SK-N-SH (cell line): ENCODE measurements around the gene ITFG2. TPM values are rescaled to one million over a fixed set of nuclear protein-coding genes. Genes with fewer than 3 reads are reported as not detected.

Experiments used
- CTCF ChIA-PET: fragments of 300-600, 350-600 bp; formaldehyde crosslinking; extraction: SDS; loops from one replicate; lab custom pipeline; 2021; lab: Yijun Ruan, JAX
- POLR2A ChIA-PET: fragments of 350-600 bp; sonication (Branson Sonifier 250); formaldehyde crosslinking; extraction: SDS; loops from one replicate; lab custom pipeline; 2020; ENCODE audit warnings: antibody characterized with exemption, inconsistent platforms; lab: Yijun Ruan, JAX
- DNase-seq: peaks from one replicate; pipeline ENCODE4 v3.0.0; 2012
- H2AFZ ChIP-seq: fragments of 200-600 bp; sonication (generic); 2 replicates; pipeline ENCODE4 v1.8.1; 2016; ENCODE audit warnings: antibody characterized with exemption, mild to moderate bottlenecking, low read depth
- H3F3A ChIP-seq: fragments of 200-600 bp; sonication (generic); replicated peaks from 2 replicates; pipeline ENCODE3; 2016; ENCODE audit warnings: antibody characterized with exemption, mild to moderate bottlenecking; ENCODE audit not compliant: insufficient read depth
- H3K27ac ChIP-seq, 2 experiments: fragments of 200-500 bp in 1 of 2; fragments of 200-600 bp in 1 of 2; sonication (Bioruptor generic) in 1 of 2; sonication (generic), shearing (Covaris generic) in 1 of 2; 2 replicates each; pipeline versions ENCODE4 v1.5.1 to v1.6.1; 2014 to 2016; ENCODE audit warnings: low read depth in 2 of 2, inconsistent platforms in 1 of 2, low read length in 1 of 2, mild to moderate bottlenecking in 1 of 2, mixed read lengths in 1 of 2
- H3K27me3 ChIP-seq: fragments of 200-600 bp; sonication (generic), shearing (Covaris generic); 2 replicates; pipeline ENCODE4 v1.6.1; 2016; ENCODE audit warnings: mixed run types; ENCODE audit not compliant: insufficient read depth
- H3K36me3 ChIP-seq, 2 experiments: fragments of 200-500 bp in 1 of 2; fragments of 200-600 bp in 1 of 2; sonication (Bioruptor generic) in 1 of 2; sonication (generic) in 1 of 2; replicated peaks in 1 of 2; 2 replicates each; pipeline versions ENCODE3 to v1.5.1; 2014 to 2016; ENCODE audit warnings: low read length in 1 of 2, mild to moderate bottlenecking in 1 of 2; ENCODE audit not compliant: insufficient read depth in 2 of 2, control insufficient read depth in 1 of 2
- H3K4me1 ChIP-seq, 2 experiments: fragments of 200-500 bp in 1 of 2; fragments of 200-600 bp in 1 of 2; sonication (Bioruptor generic) in 1 of 2; sonication (generic), shearing (Covaris generic) in 1 of 2; 2 replicates each; pipeline versions ENCODE4 v1.5.1 to v1.6.1; 2014 to 2016; ENCODE audit warnings: low read depth in 1 of 2, low read length in 1 of 2, mixed run types in 1 of 2; ENCODE audit not compliant: insufficient read depth in 2 of 2, control insufficient read depth in 1 of 2
- H3K4me2 ChIP-seq: fragments of 200-600 bp; sonication (generic), shearing (Covaris generic); 2 replicates; pipeline ENCODE4 v1.6.1; 2017; ENCODE audit warnings: mixed run types
- H3K4me3 ChIP-seq, 2 experiments: fragments of 200-500 bp in 1 of 2; fragments of 200-600 bp in 1 of 2; sonication (Bioruptor generic) in 1 of 2; sonication (generic), shearing (Covaris generic) in 1 of 2; 2 replicates each; pipeline versions ENCODE4 v1.5.1 to v1.8.1; 2014 to 2016; ENCODE audit warnings: low read depth in 2 of 2, inconsistent platforms in 1 of 2, low read length in 1 of 2, mild to moderate bottlenecking in 1 of 2, mixed read lengths in 1 of 2, moderate library complexity in 1 of 2
- H3K79me2 ChIP-seq: fragments of 200-600 bp; sonication (generic); 2 replicates; pipeline ENCODE4 v1.8.1; 2017; ENCODE audit warnings: mild to moderate bottlenecking; ENCODE audit not compliant: insufficient read depth
- H3K9ac ChIP-seq: fragments of 200-600 bp; sonication (generic); 2 replicates; pipeline ENCODE4 v1.6.1; 2017; ENCODE audit warnings: mixed run types
- H3K9me2 ChIP-seq: fragments of 200-600 bp; sonication (generic); 2 replicates; pipeline ENCODE4 v1.6.1; 2017; ENCODE audit warnings: mixed run types
- H3K9me3 ChIP-seq: fragments of 200-600 bp; sonication (generic); 2 replicates; pipeline ENCODE4 v1.6.1; 2017; ENCODE audit warnings: mixed run types, mild to moderate bottlenecking, moderate library complexity
- H4K20me1 ChIP-seq: fragments of 200-600 bp; sonication (generic); 2 replicates; pipeline ENCODE4 v1.6.1; 2017; ENCODE audit warnings: mild to moderate bottlenecking, mixed run types; ENCODE audit not compliant: insufficient read depth
- CHD2 ChIP-seq: fragments of 150-350 bp; IDR thresholded peaks from 2 replicates; pipeline ENCODE4 v1.6.1; 2018; ENCODE audit warnings: low read length; ENCODE audit not compliant: partially characterized antibody
- ELF1 ChIP-seq: IDR thresholded peaks from 2 replicates; pipeline ENCODE4 v1.4.0; 2012
- EP300 ChIP-seq, 2 experiments: IDR thresholded peaks; 2 replicates each; pipeline versions ENCODE4 v1.4.0 to v1.6.1; 2012; ENCODE audit warnings: borderline replicate concordance in 1 of 2, low read depth in 1 of 2, low read length in 1 of 2
- FOSL2 ChIP-seq: IDR thresholded peaks from 2 replicates; pipeline ENCODE4 v1.4.0; 2012; ENCODE audit warnings: low read depth, mild to moderate bottlenecking, moderate library complexity, borderline replicate concordance
- FOXM1 ChIP-seq: IDR thresholded peaks from 2 replicates; pipeline ENCODE4 v1.4.0; 2012; ENCODE audit warnings: low read depth, mild to moderate bottlenecking
- GABPA ChIP-seq: IDR thresholded peaks from 2 replicates; pipeline ENCODE4 v1.4.0; 2012; ENCODE audit warnings: low read depth, mild to moderate bottlenecking
- GATA2 ChIP-seq: sonication (generic); formaldehyde crosslinking; IDR thresholded peaks from 2 replicates; pipeline ENCODE4 v1.5.0; 2020; ENCODE audit warnings: mild to moderate bottlenecking, missing genetic modification reagents
- MXI1 ChIP-seq: IDR thresholded peaks from 2 replicates; pipeline ENCODE4 v1.6.1; 2012; ENCODE audit warnings: mild to moderate bottlenecking, low read depth, low read length, improper control_type of control experiment
- NRF1 ChIP-seq: IDR thresholded peaks from 2 replicates; pipeline ENCODE4 v1.6.1; 2012; ENCODE audit warnings: low read depth, mild to moderate bottlenecking, low read length
- RCOR1 ChIP-seq: fragments of 150-350 bp; IDR thresholded peaks from 2 replicates; pipeline ENCODE4 v1.6.1; 2017; ENCODE audit warnings: antibody characterized with exemption, low read length
- RXRA ChIP-seq: IDR thresholded peaks from 2 replicates; pipeline ENCODE4 v1.4.0; 2012; ENCODE audit warnings: low read depth, mild to moderate bottlenecking, borderline replicate concordance
- SIN3A ChIP-seq: IDR thresholded peaks from 2 replicates; pipeline ENCODE4 v1.6.1; 2012; ENCODE audit warnings: low read depth, mild to moderate bottlenecking, low read length, moderate library complexity, borderline replicate concordance
- TCF12 ChIP-seq: IDR thresholded peaks from 2 replicates; pipeline ENCODE4 v1.4.0; 2012
- WGBS: methylation state at CpG from one replicate; pipeline ENCODE4 v1.1.6; 2017; ENCODE audit warnings: low lambda C conversion rate; 5-methylcytosine and 5-hydroxymethylcytosine counted together
- polyA plus RNA-seq, 3 experiments: library from polyadenylated mRNA; depleted of rRNA; stranded (reverse); fragments of >200 nt; gene quantifications; 2 replicates each; pipeline ENCODE4 v1.2.3, GENCODE V29; 2012
- TF ChIP-seq, protein P1 (sequence below): IDR thresholded peaks from 2 replicates; pipeline ENCODE4 v1.4.0; 2012; ENCODE audit warnings: low read depth, borderline replicate concordance
- TF ChIP-seq, protein P2 (sequence below): fragments of 150-350 bp; IDR thresholded peaks from 2 replicates; pipeline ENCODE4 v1.6.1; 2017; ENCODE audit warnings: antibody characterized with exemption, low read length, low read depth, borderline replicate concordance

ITFG2 gene
- polyA plus RNA-seq, 1 of the 3 experiments (the other 2 are of a cell fraction), result 27.2 TPM

DNA sequence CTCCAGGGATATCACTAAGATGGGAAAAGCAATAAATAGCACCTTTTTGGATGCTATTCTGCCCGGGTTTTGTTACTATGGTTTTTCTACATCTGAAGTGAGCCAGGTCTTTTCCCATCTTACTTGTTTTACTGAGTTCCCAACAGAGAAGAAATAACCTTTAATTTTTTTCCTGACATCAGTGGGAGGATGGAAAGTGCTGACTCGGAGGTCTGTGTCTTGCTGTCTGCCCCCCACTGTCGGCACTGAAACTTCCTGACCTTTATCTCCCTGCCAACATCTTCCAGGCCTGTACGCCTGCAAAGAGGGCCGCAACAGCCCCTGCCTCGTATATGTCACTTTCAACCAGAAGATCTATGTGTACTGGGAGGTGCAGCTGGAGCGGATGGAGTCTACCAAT lies 11.0 kb downstream of the ITFG2 start:
- Histone ChIP-seq H3K27me3 (no peaks in the 10 kb centered on the region), H3K79me2 (no peaks in the 10 kb centered on the region), H3K9ac (no peak overlapping the region), H3K4me3 (no peak overlapping the region), H3K9me2 (no peaks in the 10 kb centered on the region), H3K4me2 (no peak overlapping the region), H3K27ac (no peak overlapping the region), H3F3A (no peaks in the 10 kb centered on the region), H4K20me1 (no peaks in the 10 kb centered on the region), H3K36me3 (peaks cover 14 to 69% of the 10 kb centered on the region in 2 experiments), H3K4me1 (no peaks in the 10 kb centered on the region), H3K9me3 (no peaks in the 10 kb centered on the region)
- POLR2A ChIA-PET, result no interaction called here
- WGBS, result 86% methylated on average over 7 of the region's 7 CpGs
- TF ChIP-seq GATA2 (CRISPR knock-in tag) (no peak), RXRA (no peak), EP300 (IDR thresholded peaks at IDR 0.05; ENCODE audit: borderline replicate concordance in 1 of 2, low read depth in 1 of 2, low read length in 1 of 2) (no peak), ELF1 (no peak), MXI1 (no peak), FOXM1 (no peak), CHD2 (no peak), SIN3A (no peak), RCOR1 (no peak), NRF1 (no peak), FOSL2 (no peak), GABPA (no peak)
- TF ChIP-seq, protein P1, sequence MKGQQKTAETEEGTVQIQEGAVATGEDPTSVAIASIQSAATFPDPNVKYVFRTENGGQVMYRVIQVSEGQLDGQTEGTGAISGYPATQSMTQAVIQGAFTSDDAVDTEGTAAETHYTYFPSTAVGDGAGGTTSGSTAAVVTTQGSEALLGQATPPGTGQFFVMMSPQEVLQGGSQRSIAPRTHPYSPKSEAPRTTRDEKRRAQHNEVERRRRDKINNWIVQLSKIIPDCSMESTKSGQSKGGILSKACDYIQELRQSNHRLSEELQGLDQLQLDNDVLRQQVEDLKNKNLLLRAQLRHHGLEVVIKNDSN, result no peak
- TF ChIP-seq, protein P2, sequence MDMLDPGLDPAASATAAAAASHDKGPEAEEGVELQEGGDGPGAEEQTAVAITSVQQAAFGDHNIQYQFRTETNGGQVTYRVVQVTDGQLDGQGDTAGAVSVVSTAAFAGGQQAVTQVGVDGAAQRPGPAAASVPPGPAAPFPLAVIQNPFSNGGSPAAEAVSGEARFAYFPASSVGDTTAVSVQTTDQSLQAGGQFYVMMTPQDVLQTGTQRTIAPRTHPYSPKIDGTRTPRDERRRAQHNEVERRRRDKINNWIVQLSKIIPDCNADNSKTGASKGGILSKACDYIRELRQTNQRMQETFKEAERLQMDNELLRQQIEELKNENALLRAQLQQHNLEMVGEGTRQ, result no peak
- TF ChIP-seq, all 33 proteins: peak for 0
- no peak for DNase-seq
- CTCF ChIA-PET, result interaction anchor here (0.7 kb wide), 1 partner anchor 23 kb away, joined by 4 read pairs; no protein-coding TSS in a partner anchor
- H2AFZ ChIP-seq, result no peak overlapping the region

GRCh38 chr12:2824541-2824940 lies 12.1 kb downstream of the ITFG2 start:
- Histone ChIP-seq H3K79me2 (no peaks in the 10 kb centered on the region), H3K27me3 (no peaks in the 10 kb centered on the region), H3K9ac (no peak overlapping the region), H2AFZ (no peak overlapping the region), H3K27ac (no peak overlapping the region), H3K4me2 (no peak overlapping the region), H3K9me2 (no peaks in the 10 kb centered on the region), H4K20me1 (no peaks in the 10 kb centered on the region), H3K9me3 (no peaks in the 10 kb centered on the region), H3F3A (no peaks in the 10 kb centered on the region), H3K36me3 (peaks cover 14 to 69% of the 10 kb centered on the region in 2 experiments), H3K4me1 (no peaks in the 10 kb centered on the region), H3K4me3 (no peak overlapping the region)
- 84% methylated on average over 6 of the region's 6 CpGs for WGBS
- CTCF ChIA-PET, result interaction anchor here (1.0 kb wide), 1 partner anchor 84 kb away, joined by 3 read pairs; no protein-coding TSS in a partner anchor
- no peak for DNase-seq
- TF ChIP-seq TCF12, result no peak
- no peak for TF ChIP-seq RXRA
- POLR2A ChIA-PET, result no interaction called here
